GM12801 (cell line): ENCODE results near the gene CMC1.

Source experiments
- TF ChIP-seq, protein P1 (sequence below): IDR thresholded peaks from one replicate; pipeline ENCODE4 v1.5.1; 2011; ENCODE audit warnings: control low read depth; ENCODE audit not compliant: insufficient read length; ENCODE audit errors: extremely low read depth

Gene CMC1

DNA sequence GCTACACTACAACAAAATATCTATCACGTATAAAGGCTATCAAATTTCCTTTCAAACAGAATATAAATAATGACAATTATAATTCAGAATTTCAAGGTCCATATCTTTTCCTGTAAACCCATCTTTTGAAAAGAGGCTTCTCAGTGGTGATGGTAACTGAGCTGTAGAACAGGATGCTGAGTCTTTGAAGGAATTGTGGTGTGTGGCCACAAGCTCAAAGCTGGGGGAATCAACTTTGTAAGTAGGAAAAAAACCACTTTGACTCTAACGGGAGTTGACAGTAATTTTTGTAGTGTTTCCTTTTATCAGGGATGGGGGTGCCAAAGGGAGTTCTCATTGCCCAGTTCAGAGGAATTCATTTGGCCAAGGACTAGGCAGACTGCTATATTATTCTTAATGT lies 93.8 kb downstream of the CMC1 start:
- TF ChIP-seq, protein P1, sequence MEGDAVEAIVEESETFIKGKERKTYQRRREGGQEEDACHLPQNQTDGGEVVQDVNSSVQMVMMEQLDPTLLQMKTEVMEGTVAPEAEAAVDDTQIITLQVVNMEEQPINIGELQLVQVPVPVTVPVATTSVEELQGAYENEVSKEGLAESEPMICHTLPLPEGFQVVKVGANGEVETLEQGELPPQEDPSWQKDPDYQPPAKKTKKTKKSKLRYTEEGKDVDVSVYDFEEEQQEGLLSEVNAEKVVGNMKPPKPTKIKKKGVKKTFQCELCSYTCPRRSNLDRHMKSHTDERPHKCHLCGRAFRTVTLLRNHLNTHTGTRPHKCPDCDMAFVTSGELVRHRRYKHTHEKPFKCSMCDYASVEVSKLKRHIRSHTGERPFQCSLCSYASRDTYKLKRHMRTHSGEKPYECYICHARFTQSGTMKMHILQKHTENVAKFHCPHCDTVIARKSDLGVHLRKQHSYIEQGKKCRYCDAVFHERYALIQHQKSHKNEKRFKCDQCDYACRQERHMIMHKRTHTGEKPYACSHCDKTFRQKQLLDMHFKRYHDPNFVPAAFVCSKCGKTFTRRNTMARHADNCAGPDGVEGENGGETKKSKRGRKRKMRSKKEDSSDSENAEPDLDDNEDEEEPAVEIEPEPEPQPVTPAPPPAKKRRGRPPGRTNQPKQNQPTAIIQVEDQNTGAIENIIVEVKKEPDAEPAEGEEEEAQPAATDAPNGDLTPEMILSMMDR: no peak

DNA sequence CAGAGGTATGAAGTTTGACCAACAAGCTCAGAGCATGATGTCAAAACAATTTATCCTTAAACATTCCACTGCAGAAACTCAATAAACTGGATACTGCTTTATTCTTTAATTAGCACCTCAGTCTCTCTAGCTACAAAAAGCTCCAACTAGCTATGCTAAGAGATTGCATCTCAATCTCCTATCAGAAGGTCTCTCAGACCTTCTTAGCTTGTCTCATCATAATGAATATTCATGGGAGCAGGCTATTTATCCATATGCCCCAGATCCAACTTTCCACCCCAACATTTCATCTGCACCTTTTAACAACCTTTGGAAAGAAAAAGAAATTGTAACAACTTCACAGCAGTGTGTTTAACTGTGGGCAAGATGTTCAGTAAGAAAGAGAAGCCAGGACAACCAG lies 95.8 kb downstream of the CMC1 start:
- TF ChIP-seq, protein P1: no peak

DNA sequence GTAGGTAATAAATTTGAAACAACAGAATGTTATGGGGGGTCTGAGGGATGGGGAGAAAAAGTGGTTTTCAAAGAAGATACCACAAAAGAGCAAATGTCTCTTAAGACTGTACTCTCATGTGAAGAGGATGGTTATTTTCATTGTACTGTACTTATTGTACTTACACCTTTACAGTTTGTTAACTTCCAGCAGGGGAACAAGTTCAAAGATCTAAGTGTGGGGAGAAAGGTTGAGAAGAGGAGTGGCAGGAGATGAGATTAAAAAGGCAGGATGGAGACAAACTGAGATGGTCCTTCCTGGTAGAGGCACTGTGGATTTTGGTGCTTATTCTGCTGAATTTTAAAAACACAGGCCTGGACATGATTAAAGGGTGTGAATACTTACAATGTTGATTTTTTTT lies 101.7 kb downstream of the CMC1 start:
- TF ChIP-seq, protein P1: no peak

DNA sequence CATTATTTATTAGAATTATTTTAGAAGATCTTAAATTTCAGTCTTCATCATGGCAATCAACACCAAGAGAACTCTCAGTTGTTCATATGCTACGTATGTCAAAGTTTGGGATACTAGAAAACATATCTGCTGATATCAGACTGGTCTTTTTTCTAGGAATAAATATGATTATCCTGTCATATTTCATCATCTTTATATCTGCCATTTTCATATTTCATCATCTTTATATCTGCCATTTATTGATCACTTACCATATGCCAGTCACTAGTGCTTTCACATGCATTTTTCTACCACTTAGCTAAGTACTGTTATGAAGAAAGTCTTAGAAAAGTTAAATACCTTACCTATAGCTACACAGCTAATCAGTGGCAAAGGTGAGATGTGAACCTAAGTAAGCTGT lies 104.3 kb downstream of the CMC1 start:
- TF ChIP-seq, protein P1: no peak

DNA sequence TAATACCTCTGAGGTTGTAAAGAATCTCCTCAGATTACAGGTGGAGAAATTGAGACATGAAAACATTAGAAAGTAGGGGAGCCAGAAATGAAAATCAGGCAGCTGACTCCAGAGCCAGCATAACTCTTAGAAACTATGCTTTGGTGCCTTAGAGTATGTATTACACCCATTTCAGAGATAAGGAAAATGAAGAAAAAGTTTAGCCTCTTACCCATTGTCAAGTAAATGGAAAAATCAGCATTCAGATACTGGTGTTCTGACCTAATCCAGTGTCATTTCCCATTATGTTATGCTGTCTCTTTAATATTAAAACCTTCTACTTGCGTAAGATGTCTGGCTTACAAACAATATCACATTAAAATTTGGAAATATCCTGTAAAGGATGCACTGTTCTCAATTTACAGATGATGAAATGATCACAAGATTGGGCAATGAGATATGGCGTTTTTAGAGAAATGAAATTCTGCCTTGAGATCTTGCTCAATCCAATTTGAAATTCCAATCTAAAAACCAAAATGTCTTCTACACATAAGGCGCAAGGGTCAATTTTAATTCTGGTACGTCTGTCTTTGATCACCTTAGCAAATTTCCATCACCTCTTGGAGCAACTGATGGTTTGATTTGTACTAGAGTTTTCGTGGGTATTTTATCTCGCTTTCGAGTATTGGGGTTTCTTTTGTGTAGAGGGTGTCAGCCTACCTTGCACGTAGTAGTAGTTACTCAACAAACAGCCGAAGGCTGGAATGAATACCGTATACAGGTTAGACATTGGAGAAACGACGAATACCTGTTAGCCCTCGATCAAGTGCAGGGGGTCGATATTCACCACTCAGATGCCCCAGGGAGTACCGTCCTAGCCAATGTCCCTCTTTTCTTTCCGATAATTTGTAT lies 106.2 kb downstream of the CMC1 start:
- TF ChIP-seq, protein P1: no peak

DNA sequence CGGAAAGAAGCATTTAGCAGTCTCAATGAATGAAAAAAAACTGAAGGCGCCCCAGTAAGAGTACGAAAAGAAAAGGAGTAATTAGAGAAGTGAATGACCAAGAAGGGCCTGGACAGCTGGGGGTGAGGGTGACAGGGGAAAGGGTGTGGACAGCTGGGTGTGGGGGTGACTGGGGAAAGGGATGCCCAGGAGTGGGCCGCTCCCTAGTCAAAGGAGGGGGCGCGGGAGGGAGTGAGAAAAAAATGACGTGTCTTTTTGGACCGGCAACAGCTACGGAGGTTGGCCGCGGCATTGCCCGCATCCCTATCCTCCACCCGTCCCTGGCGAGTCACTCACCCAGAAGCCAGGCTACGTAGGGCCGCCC lies 106.8 kb downstream of the CMC1 start:
- TF ChIP-seq, protein P1: no peak

DNA sequence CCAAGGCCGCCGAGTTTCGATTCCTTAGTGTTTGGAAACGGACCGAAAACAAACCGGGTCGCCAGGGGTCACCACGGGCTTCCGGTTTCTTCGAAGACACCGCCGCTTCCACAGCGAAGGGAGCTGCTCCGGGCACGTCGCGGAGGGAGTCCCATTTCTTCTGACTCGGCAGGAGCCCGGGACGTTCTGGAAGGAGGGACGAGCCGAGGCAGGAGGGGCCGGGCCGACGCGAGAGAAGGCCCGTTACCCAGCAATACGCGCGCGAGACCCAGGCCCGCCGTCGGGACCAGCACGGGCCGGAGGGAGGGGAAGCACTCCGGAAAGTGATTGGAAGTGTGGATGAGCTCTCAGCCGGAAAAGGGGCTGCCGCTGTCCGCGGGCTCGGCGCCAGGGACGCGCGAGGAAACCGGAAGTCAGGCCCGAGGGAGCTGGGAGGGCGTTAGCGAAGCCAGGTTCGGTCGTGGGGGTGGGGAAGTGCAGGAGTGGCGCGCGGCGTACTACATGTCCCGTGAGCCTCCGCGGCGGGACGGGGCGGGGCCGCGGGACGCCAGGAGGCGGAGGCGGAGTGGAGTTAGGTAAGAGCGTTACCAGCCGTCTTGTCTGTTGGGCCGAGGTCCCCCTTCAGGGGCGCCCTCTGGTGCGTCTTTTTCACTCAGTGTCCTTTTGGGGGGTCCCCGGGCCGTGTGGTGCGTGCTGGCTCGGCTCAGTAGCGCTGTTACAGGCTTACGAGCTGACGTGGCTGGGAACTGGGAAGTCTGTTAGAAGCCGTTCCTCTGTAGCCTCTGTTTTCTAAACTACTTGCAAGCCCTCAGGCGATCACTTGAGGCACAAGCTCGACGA lies 107.4 kb downstream of the CMC1 start, which contains the start of the genes AZI2 and ZCWPW2:
Gene AZI2, minus strand, starts transcription at position 196 of the 840 bp plus-strand sequence. CDS start 8,207 bp downstream, outside the sequence.
Gene ZCWPW2, plus strand, starts transcription at position 93 of the 840 bp plus-strand sequence. CDS start 64,348 bp downstream, outside the sequence.
- TF ChIP-seq, protein P1: no peak
